Mucosa of rectum (tissue), 2 donors: ENCODE results near the gene KRTAP10-9.

Source experiments
- H3K27ac ChIP-seq, 2 donors: one replicate each; pipeline ENCODE4 v1.7.0; 2013; ENCODE audit warnings: inconsistent platforms in 2 of 2, low read depth in 2 of 2, low read length in 2 of 2
- H3K27me3 ChIP-seq, 2 donors: one replicate each; pipeline ENCODE4 v1.7.0; 2013; ENCODE audit warnings: low read length in 2 of 2; ENCODE audit not compliant: control insufficient read depth in 2 of 2, insufficient read depth in 2 of 2
- H3K36me3 ChIP-seq, 2 donors: one replicate each; pipeline ENCODE4 v1.7.0; 2013; ENCODE audit warnings: low read length in 2 of 2; ENCODE audit not compliant: control insufficient read depth in 2 of 2, insufficient read depth in 2 of 2
- H3K4me1 ChIP-seq, 2 donors: one replicate each; pipeline ENCODE4 v1.7.0; 2013; ENCODE audit warnings: low read length in 2 of 2, mild to moderate bottlenecking in 1 of 2; ENCODE audit not compliant: control insufficient read depth in 2 of 2, insufficient read depth in 2 of 2
- H3K4me3 ChIP-seq, 2 donors: one replicate each; pipeline ENCODE4 v1.7.0; 2013; ENCODE audit warnings: low read length in 2 of 2
- H3K9ac ChIP-seq, 2 donors: one replicate each; pipeline ENCODE4 v1.7.0; 2013; ENCODE audit warnings: low read length in 2 of 2, low read depth in 1 of 2, mild to moderate bottlenecking in 1 of 2
- H3K9me3 ChIP-seq, 2 donors: one replicate each; pipeline ENCODE4 v1.7.0; 2013; ENCODE audit warnings: low read length in 2 of 2; ENCODE audit not compliant: control insufficient read depth in 2 of 2
- donor health status: healthy.
- donor health status: Normal muscosa, but diverticular disease.

Gene KRTAP10-9

DNA sequence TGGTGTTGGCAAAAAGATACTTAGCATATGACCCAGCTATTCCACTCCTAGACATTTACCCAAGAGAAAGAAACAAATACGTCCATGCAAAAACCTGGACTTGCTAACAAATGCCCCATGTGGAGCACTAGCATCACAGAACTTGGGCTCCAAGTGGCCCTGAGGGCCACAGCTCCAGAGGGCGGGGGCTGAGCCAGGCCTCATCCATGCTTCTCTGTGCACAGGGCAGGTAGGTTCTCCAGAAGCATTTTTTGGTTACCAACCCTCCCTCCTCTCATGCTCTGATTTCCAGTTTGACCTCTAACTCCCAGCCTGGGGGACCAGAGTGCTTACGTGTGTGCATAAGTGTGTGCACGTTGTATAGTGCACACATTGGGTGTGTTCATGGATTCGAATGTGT, 37.8 kb downstream of the KRTAP10-9 start:
- H3K27ac ChIP-seq, result no peak overlapping the region
- peaks cover 0 to 9% of the 10 kb centered on the region in 2 donors for H3K27me3 ChIP-seq
- H3K9me3 ChIP-seq, result no peaks in the 10 kb centered on the region
- no peak overlapping the region for H3K4me3 ChIP-seq
- no peaks in the 10 kb centered on the region for H3K36me3 ChIP-seq
- H3K9ac ChIP-seq, result no peak overlapping the region
- H3K4me1 ChIP-seq, result no peaks in the 10 kb centered on the region

GRCh38 chr21:44666401-44667320, 39.8 kb downstream of the KRTAP10-9 start, which contains the start of gene KRTAP12-2:
KRTAP12-2 (minus strand) TSS chr21:44666927; CDS start chr21:44666886, 41 bp downstream.
- no peak within 1 kb of the TSS for H3K27ac ChIP-seq
- peaks cover 0 to 7% of the 10 kb centered on the region in 2 donors for H3K27me3 ChIP-seq
- H3K36me3 ChIP-seq, result no peaks in the 10 kb centered on the region
- H3K9ac ChIP-seq, result no peak within 1 kb of the TSS
- no peaks in the 10 kb centered on the region for H3K4me1 ChIP-seq
- peaks cover 0 to 3% of the 10 kb centered on the region in 2 donors for H3K9me3 ChIP-seq
- H3K4me3 ChIP-seq, result no peak within 1 kb of the TSS

DNA sequence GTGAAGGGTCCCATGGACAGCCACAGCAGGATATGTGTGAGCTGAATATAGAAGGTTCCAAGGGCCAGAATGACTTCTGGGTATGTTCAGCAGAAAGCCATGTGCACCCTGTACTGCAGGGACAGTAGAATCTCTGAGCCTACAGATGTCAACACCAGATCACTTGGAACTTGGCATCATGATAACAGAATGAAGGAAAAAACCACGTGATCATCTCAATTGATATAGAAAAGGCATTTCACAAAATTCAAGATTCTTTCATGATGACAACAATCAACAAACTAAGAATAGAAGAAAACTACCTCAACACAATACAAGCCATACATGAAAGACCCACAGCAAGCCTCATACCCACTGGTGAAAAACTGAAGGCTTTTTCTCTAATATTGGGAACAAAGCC, 40.7 kb downstream of the KRTAP10-9 start:
- peaks cover 0 to 5% of the 10 kb centered on the region in 2 donors for H3K27me3 ChIP-seq
- H3K27ac ChIP-seq, result no peak overlapping the region
- no peaks in the 10 kb centered on the region for H3K36me3 ChIP-seq
- H3K9me3 ChIP-seq, result peaks cover 0 to 3% of the 10 kb centered on the region in 2 donors
- no peak overlapping the region for H3K9ac ChIP-seq
- no peak overlapping the region for H3K4me3 ChIP-seq
- no peaks in the 10 kb centered on the region for H3K4me1 ChIP-seq

DNA sequence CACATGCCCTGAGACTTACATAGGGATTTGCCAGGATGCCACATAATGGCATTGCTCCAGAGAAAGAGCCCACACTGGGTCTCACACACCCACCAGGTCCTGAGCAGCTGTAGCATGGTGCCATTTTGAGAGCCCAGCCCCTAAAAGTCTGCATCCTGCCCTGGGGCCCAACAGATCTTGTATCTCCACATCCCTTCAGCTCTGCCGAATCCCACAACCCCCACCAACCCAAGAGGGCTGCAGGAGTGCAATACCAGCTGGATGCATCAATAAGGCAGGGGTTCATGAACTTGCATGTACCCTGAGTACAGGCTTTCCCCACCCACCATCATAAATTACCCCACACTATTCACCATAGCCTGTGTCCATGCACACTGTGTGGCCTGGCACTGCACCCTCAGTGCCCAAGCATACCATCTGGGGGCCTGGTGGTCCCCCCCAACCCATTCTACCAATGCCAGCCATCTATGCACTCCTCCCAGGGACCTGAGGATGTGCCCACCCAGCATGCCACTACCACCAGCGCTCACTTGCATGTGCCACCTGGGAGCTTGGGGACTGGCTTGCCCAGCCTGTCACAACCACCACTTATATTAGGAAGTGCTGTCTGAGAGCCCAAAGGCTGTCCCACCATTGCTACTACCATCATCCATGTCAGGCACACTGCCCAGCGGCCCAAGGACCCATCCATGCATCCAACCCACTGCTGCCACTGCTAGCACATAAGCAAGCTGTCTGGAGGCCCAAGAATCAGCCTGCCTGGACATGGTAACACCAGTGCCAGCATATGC, 43.9 kb downstream of the KRTAP10-9 start:
- Histone ChIP-seq H3K4me3 (no peak overlapping the region), H3K9ac (no peak overlapping the region), H3K27me3 (peaks cover 0 to 5% of the 10 kb centered on the region in 2 donors), H3K27ac (no peak overlapping the region), H3K4me1 (no peaks in the 10 kb centered on the region), H3K36me3 (no peaks in the 10 kb centered on the region), H3K9me3 (peaks cover 0 to 3% of the 10 kb centered on the region in 2 donors)

- Histone ChIP-seq H3K4me1 (no peaks in the 10 kb centered on the region), H3K9ac (no peak overlapping the region), H3K27me3 (peaks cover 0 to 5% of the 10 kb centered on the region in 2 donors), H3K9me3 (peaks cover 0 to 3% of the 10 kb centered on the region in 2 donors), H3K27ac (no peak overlapping the region), H3K36me3 (no peaks in the 10 kb centered on the region), H3K4me3 (no peak overlapping the region)
Measured at GRCh38 chr21:44671911-44672310, 45.0 kb downstream of the KRTAP10-9 start.

- H3K27me3 ChIP-seq, result no peaks in the 10 kb centered on the region
- H3K9me3 ChIP-seq, result no peaks in the 10 kb centered on the region
- H3K27ac ChIP-seq, result no peak overlapping the region
- H3K36me3 ChIP-seq, result no peaks in the 10 kb centered on the region
- no peak overlapping the region for H3K9ac ChIP-seq
- no peaks in the 10 kb centered on the region for H3K4me1 ChIP-seq
- H3K4me3 ChIP-seq, result no peak overlapping the region
Measured at GRCh38 chr21:44677881-44678280, 51.0 kb downstream of the KRTAP10-9 start.
